HEK293T (cell line): Measurements from ENCODE around the gene RHBDD1.

Experiments used
- CTCF ChIA-PET: fragments of 350-600 bp; formaldehyde crosslinking; extraction: SDS; loops from one replicate; lab custom pipeline; 2021; ENCODE audit warnings: antibody characterized with exemption, inconsistent platforms; lab: Yijun Ruan, JAX
- POLR2A ChIA-PET: fragments of 350-600 bp; formaldehyde crosslinking; extraction: SDS; loops from one replicate; lab custom pipeline; 2020; ENCODE audit warnings: antibody characterized with exemption, inconsistent platforms; lab: Yijun Ruan, JAX
- DNase-seq: peaks from one replicate; pipeline ENCODE4 v3.0.0; 2012; ENCODE audit warnings: mixed read lengths; ENCODE audit errors: extremely low spot score
- ARNT ChIP-seq: fragments of 450-650 bp; IDR thresholded peaks from 2 replicates; pipeline ENCODE4 v1.6.1; 2017; ENCODE audit warnings: mild to moderate bottlenecking
- BHLHE40 ChIP-seq: fragments of 450-650 bp; IDR thresholded peaks from 2 replicates; pipeline ENCODE4 v1.6.1; 2016; ENCODE audit warnings: mild to moderate bottlenecking, moderate library complexity, borderline replicate concordance
- CTBP1 ChIP-seq: fragments of 450-650 bp; IDR thresholded peaks from 2 replicates; pipeline ENCODE4 v1.6.1; 2016; ENCODE audit warnings: borderline replicate concordance
- ELF4 ChIP-seq: fragments of 450-650 bp; IDR thresholded peaks from 2 replicates; pipeline ENCODE4 v1.6.1; 2017; ENCODE audit warnings: antibody characterized with exemption
- FOXA1 ChIP-seq: fragments of 450-650 bp; IDR thresholded peaks from 2 replicates; pipeline ENCODE4 v1.6.1; 2016; ENCODE audit warnings: mild to moderate bottlenecking
- FOXK2 ChIP-seq: fragments of 450-650 bp; IDR thresholded peaks from 2 replicates; pipeline ENCODE4 v1.6.1; 2016; ENCODE audit warnings: mild to moderate bottlenecking
- FOXM1 ChIP-seq: fragments of 450-650 bp; IDR thresholded peaks from 2 replicates; pipeline ENCODE4 v1.6.1; 2017; ENCODE audit warnings: mild to moderate bottlenecking, borderline replicate concordance
- HDGF ChIP-seq: fragments of 450-650 bp; IDR thresholded peaks from 2 replicates; pipeline ENCODE4 v1.6.1; 2017; ENCODE audit warnings: antibody characterized with exemption, borderline replicate concordance
- L3MBTL2 ChIP-seq: fragments of 450-650 bp; conservative IDR thresholded peaks from 2 replicates; pipeline ENCODE4 v1.6.1; 2016; ENCODE audit warnings: mild to moderate bottlenecking
- LEF1 ChIP-seq: fragments of 450-650 bp; IDR thresholded peaks from 2 replicates; pipeline ENCODE4 v1.6.1; 2017; ENCODE audit warnings: mild to moderate bottlenecking, borderline replicate concordance
- NFRKB ChIP-seq: fragments of 450-650 bp; IDR thresholded peaks from 2 replicates; pipeline ENCODE4 v1.6.1; 2016; ENCODE audit warnings: mild to moderate bottlenecking, moderate library complexity
- PKNOX1 ChIP-seq: fragments of 450-650 bp; IDR thresholded peaks from 2 replicates; pipeline ENCODE4 v1.6.1; 2016
- SP1 ChIP-seq: fragments of 450-650 bp; IDR thresholded peaks from 2 replicates; pipeline ENCODE4 v1.6.1; 2017
- SUZ12 ChIP-seq: fragments of 450-650 bp; IDR thresholded peaks from 2 replicates; pipeline ENCODE4 v1.6.1; 2016; ENCODE audit warnings: mild to moderate bottlenecking
- TARDBP ChIP-seq: fragments of 450-650 bp; IDR thresholded peaks from 2 replicates; pipeline ENCODE4 v1.6.1; 2016
- ZNF384 ChIP-seq: fragments of 450-650 bp; IDR thresholded peaks from 2 replicates; pipeline ENCODE4 v1.6.1; 2016

The RHBDD1 gene

GRCh38 chr2:226970362-226970761, 134.5 kb downstream of the RHBDD1 start:
- ChIA-PET CTCF (no interaction called here), POLR2A (no interaction called here)
- TF ChIP-seq FOXM1, result no peak
- TF ChIP-seq CTBP1, result no peak
- TF ChIP-seq PKNOX1, result no peak
- no peak for TF ChIP-seq LEF1
- TF ChIP-seq ZNF384, result no peak
- TF ChIP-seq SUZ12, result no peak
- no peak for TF ChIP-seq ELF4
- TF ChIP-seq ARNT, result no peak
- no peak for TF ChIP-seq TARDBP
- TF ChIP-seq HDGF, result no peak
- TF ChIP-seq FOXK2, result no peak
- no peak for TF ChIP-seq SP1
- TF ChIP-seq L3MBTL2, result no peak
- no peak for TF ChIP-seq FOXA1
- DNase-seq, result no peak

GRCh38 chr2:226971084-226971483, 135.2 kb downstream of the RHBDD1 start:
- ChIA-PET POLR2A (no interaction called here), CTCF (no interaction called here)
- no peak for DNase-seq

GRCh38 chr2:226971770-226972169, 135.9 kb downstream of the RHBDD1 start:
- CTCF ChIA-PET, result no interaction called here
- DNase-seq, result no peak
- POLR2A ChIA-PET, result no interaction called here
- TF ChIP-seq HDGF (no peak), ZNF384 (no peak), LEF1 (no peak), BHLHE40 (no peak), PKNOX1 (no peak), FOXA1 (no peak), NFRKB (no peak), TARDBP (no peak), FOXK2 (no peak), FOXM1 (no peak), SUZ12 (no peak), SP1 (no peak), ARNT (no peak), CTBP1 (no peak), ELF4 (no peak), L3MBTL2 (no peak)

More at GRCh38 chr2:226971084-226971483, 135.2 kb downstream of the RHBDD1 start:
- no peak for TF ChIP-seq ARNT

GRCh38 chr2:226973816-226974215, 138.0 kb downstream of the RHBDD1 start:
- TF ChIP-seq ARNT (no peak), ELF4 (no peak), SP1 (no peak), CTBP1 (no peak), FOXA1 (no peak), ZNF384 (no peak), HDGF (no peak), FOXK2 (no peak), PKNOX1 (no peak), L3MBTL2 (no peak), NFRKB (no peak), FOXM1 (no peak)
- no peak for DNase-seq
- ChIA-PET CTCF (no interaction called here), POLR2A (no interaction called here)

GRCh38 chr2:226977775-226978190, 141.9 kb downstream of the RHBDD1 start:
- no peak for DNase-seq
- ChIA-PET POLR2A (no interaction called here), CTCF (no interaction called here)
- TF ChIP-seq ZNF384 (no peak), FOXM1 (no peak), L3MBTL2 (no peak), ARNT (no peak)

GRCh38 chr2:226978300-226978699, 142.4 kb downstream of the RHBDD1 start:
- POLR2A ChIA-PET, result no interaction called here
- no peak for DNase-seq
- CTCF ChIA-PET, result no interaction called here
- TF ChIP-seq FOXA1 (no peak), FOXM1 (no peak)

GRCh38 chr2:226979004-226979403, 143.2 kb downstream of the RHBDD1 start:
- ChIA-PET POLR2A (no interaction called here), CTCF (no interaction called here)
- TF ChIP-seq L3MBTL2 (no peak), PKNOX1 (no peak), ZNF384 (no peak), HDGF (no peak), FOXA1 (no peak), SP1 (no peak), FOXK2 (no peak), ARNT (no peak), NFRKB (no peak), TARDBP (no peak), FOXM1 (no peak), CTBP1 (no peak), ELF4 (no peak), LEF1 (no peak), BHLHE40 (no peak), SUZ12 (no peak)
- no peak for DNase-seq
